Astrocyte (in vitro differentiated cells and primary cell): Measurements from ENCODE around the gene GUCY2D. TPM values are rescaled to one million over a fixed set of nuclear protein-coding genes. Genes with fewer than 3 reads are reported as not detected.

ENCODE experiments used
- DNase-seq: peaks from one replicate; pipeline ENCODE4 v3.0.0-alpha.2; 2010; ENCODE audit warnings: low read depth
- FAIRE-seq: peaks from 2 replicates; lab custom pipeline; 2011; peaks lifted over from hg19 to GRCh38; lab: Jason Lieb, UNC
- H2AFZ ChIP-seq: 2 replicates; pipeline ENCODE4 v1.6.0; 2012; ENCODE audit warnings: low read depth, low read length, inconsistent platforms
- H3K27ac ChIP-seq: 2 replicates; pipeline ENCODE4 v1.5.1; 2011; ENCODE audit warnings: low read depth, low read length, inconsistent platforms
- H3K27me3 ChIP-seq: 2 replicates; pipeline ENCODE4 v1.6.0; 2011; ENCODE audit warnings: low read length, inconsistent platforms; ENCODE audit not compliant: insufficient read depth
- H3K36me3 ChIP-seq: 2 replicates; pipeline ENCODE4 v1.5.1; 2011; ENCODE audit warnings: low read length, inconsistent platforms; ENCODE audit not compliant: insufficient read depth
- H3K4me1 ChIP-seq: 2 replicates; pipeline ENCODE4 v1.5.1; 2011; ENCODE audit warnings: low read length, inconsistent platforms; ENCODE audit not compliant: insufficient read depth
- H3K4me2 ChIP-seq: 2 replicates; pipeline ENCODE4 v1.6.0; 2012; ENCODE audit warnings: low read length, inconsistent platforms
- H3K4me3 ChIP-seq: 2 replicates; pipeline ENCODE4 v1.5.1; 2011; ENCODE audit warnings: low read depth, mild to moderate bottlenecking, low read length, inconsistent platforms; ENCODE audit not compliant: insufficient read depth
- H3K79me2 ChIP-seq: 2 replicates; pipeline ENCODE4 v1.6.0; 2012; ENCODE audit warnings: mild to moderate bottlenecking, low read length, inconsistent platforms; ENCODE audit not compliant: insufficient read depth
- H3K9ac ChIP-seq: 2 replicates; pipeline ENCODE4 v1.6.0; 2012; ENCODE audit warnings: mild to moderate bottlenecking, low read length, inconsistent platforms
- H3K9me3 ChIP-seq: 2 replicates; pipeline ENCODE4 v1.5.1; 2012; ENCODE audit warnings: low read depth, mild to moderate bottlenecking, low read length, inconsistent platforms; ENCODE audit not compliant: insufficient read depth
- H4K20me1 ChIP-seq: 2 replicates; pipeline ENCODE4 v1.6.0; 2012; ENCODE audit warnings: low read length, inconsistent platforms; ENCODE audit not compliant: insufficient read depth
- H3K27ac Mint-ChIP-seq: one replicate; pipeline ENCODE4 v1.8.0; 2021; ENCODE audit warnings: mild to moderate bottlenecking, mixed read lengths; ENCODE audit not compliant: unreplicated experiment
- H3K27me3 Mint-ChIP-seq: one replicate; pipeline ENCODE4 v1.8.0; 2021; ENCODE audit warnings: low read depth, mixed read lengths; ENCODE audit not compliant: unreplicated experiment
- H3K36me3 Mint-ChIP-seq: one replicate; pipeline ENCODE4 v1.8.0; 2021; ENCODE audit warnings: low read depth, mixed read lengths; ENCODE audit not compliant: unreplicated experiment
- H3K4me1 Mint-ChIP-seq: one replicate; pipeline ENCODE4 v1.8.0; 2021; ENCODE audit warnings: low read depth, mixed read lengths; ENCODE audit not compliant: unreplicated experiment
- H3K4me3 Mint-ChIP-seq: one replicate; pipeline ENCODE4 v1.8.0; 2021; ENCODE audit warnings: mild to moderate bottlenecking, moderate library complexity, mixed read lengths; ENCODE audit not compliant: unreplicated experiment
- H3K9me3 Mint-ChIP-seq: one replicate; pipeline ENCODE4 v1.8.0; 2021; ENCODE audit warnings: mild to moderate bottlenecking, mixed read lengths; ENCODE audit not compliant: unreplicated experiment
- EZH2 ChIP-seq: IDR thresholded peaks from 2 replicates; pipeline ENCODE4 v1.6.1; 2012; ENCODE audit warnings: mild to moderate bottlenecking, low read length, inconsistent platforms; ENCODE audit not compliant: insufficient read depth
- total RNA-seq: library from RNA; stranded (reverse); gene quantifications from 2 replicates; pipeline ENCODE4 v1.2.1, GENCODE V29; 2021
- TF ChIP-seq, protein P1 (sequence below): IDR thresholded peaks from 2 replicates; pipeline ENCODE4 v1.5.1; 2011; ENCODE audit warnings: low read depth, mild to moderate bottlenecking, inconsistent platforms, low read length, moderate library complexity; ENCODE audit not compliant: insufficient read depth

Gene GUCY2D
- total RNA-seq, 1 donor from 2014 or later, result not detected

DNA sequence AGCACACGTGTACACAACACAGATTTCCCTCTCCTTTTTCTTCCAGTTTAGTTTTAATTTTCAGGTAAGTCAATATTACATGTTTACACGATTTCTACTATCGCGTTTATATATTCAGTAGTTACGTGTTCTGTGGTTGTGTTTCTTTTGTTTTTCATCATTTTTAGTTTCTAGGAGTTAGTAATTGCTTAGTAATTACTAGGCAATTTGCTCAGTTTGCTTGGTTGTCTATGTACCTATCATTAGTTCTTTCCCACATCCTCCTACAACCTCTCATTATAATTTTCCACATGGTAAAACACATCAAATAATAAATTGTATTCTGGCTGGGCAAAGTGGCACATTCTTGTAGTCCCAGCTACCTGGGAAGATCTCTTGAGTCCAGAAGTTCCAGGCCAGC is 24.6 kb upstream of the GUCY2D start:
- FAIRE-seq (no peak), DNase-seq (no peak)
- Histone ChIP-seq H3K9me3 (peaks cover 9% of the 10 kb centered on the region), H3K79me2 (no peaks in the 10 kb centered on the region), H3K36me3 (no peaks in the 10 kb centered on the region), H3K27ac (no peak overlapping the region), H3K4me3 (no peak overlapping the region), H3K4me1 (peaks cover 13% of the 10 kb centered on the region), H3K27me3 (no peaks in the 10 kb centered on the region), H3K9ac (no peak overlapping the region), H3K4me2 (no peak overlapping the region), H4K20me1 (no peaks in the 10 kb centered on the region), H2AFZ (no peak overlapping the region)
- Mint-ChIP-seq H3K4me3 (no peak overlapping the region), H3K9me3 (peaks cover 20% of the 10 kb centered on the region), H3K36me3 (peaks cover 5% of the 10 kb centered on the region), H3K4me1 (peaks cover 12% of the 10 kb centered on the region), H3K27me3 (peaks cover 12% of the 10 kb centered on the region), H3K27ac (no peak overlapping the region)
- TF ChIP-seq EZH2, result no peak
- TF ChIP-seq, protein P1, sequence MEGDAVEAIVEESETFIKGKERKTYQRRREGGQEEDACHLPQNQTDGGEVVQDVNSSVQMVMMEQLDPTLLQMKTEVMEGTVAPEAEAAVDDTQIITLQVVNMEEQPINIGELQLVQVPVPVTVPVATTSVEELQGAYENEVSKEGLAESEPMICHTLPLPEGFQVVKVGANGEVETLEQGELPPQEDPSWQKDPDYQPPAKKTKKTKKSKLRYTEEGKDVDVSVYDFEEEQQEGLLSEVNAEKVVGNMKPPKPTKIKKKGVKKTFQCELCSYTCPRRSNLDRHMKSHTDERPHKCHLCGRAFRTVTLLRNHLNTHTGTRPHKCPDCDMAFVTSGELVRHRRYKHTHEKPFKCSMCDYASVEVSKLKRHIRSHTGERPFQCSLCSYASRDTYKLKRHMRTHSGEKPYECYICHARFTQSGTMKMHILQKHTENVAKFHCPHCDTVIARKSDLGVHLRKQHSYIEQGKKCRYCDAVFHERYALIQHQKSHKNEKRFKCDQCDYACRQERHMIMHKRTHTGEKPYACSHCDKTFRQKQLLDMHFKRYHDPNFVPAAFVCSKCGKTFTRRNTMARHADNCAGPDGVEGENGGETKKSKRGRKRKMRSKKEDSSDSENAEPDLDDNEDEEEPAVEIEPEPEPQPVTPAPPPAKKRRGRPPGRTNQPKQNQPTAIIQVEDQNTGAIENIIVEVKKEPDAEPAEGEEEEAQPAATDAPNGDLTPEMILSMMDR, result no peak

DNA sequence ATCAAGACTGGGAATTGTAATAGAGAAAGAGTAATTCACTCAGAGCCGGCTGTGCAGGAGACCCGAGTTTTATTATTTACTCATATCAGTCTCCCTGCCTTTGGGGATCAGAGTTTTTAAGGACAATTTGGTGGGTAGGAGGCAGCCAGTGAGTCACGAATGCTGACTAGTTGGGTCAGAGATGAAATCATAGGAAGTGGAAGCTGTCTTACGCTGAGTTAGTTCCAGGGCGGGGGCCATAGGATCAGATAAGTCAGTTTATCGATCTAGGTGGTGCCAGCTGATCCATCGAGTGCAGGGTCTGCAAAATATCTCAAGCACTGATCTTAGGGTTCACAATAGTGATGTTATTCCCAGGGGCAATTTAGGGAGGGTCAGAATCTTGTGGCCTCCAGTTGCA is 20.2 kb upstream of the GUCY2D start:
- Histone ChIP-seq H3K4me1 (peaks cover 14% of the 10 kb centered on the region), H3K4me2 (peak overlapping the region; percentile 76), H3K79me2 (no peaks in the 10 kb centered on the region), H4K20me1 (no peaks in the 10 kb centered on the region), H3K9me3 (no peaks in the 10 kb centered on the region), H3K9ac (peak overlapping the region; percentile 6), H3K36me3 (no peaks in the 10 kb centered on the region), H3K4me3 (peak overlapping the region; percentile 24), H3K27ac (peak overlapping the region; percentile 39), H2AFZ (peak overlapping the region; percentile 35), H3K27me3 (no peaks in the 10 kb centered on the region)
- FAIRE-seq (no peak), DNase-seq (peak; percentile 69)
- Mint-ChIP-seq H3K4me1 (peaks cover 13% of the 10 kb centered on the region), H3K27me3 (peaks cover 7% of the 10 kb centered on the region), H3K27ac (no peak overlapping the region), H3K4me3 (no peak overlapping the region), H3K9me3 (peaks cover 1% of the 10 kb centered on the region), H3K36me3 (no peaks in the 10 kb centered on the region)
- TF ChIP-seq EZH2, result no peak
- TF ChIP-seq, protein P1, result no peak

DNA sequence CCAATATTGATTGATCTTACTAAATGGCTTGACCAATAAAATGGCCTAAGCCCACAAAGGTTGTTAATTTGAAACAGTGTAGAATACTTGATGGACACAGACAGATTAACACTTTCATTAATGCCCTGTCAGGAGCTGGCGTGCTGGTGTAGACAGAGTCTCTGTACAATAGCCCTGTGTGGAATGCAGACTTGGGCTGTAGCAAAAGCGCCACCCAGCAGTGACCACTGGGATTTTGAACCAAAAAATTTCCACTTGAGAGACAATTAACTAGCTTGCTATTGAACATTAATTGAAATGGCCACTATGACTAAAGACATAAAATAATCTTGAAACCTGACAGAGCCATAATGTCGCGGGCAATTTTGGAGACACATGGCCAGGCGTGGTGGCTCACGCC is 19.7 kb upstream of the GUCY2D start:
- H3K4me1 ChIP-seq, result peaks cover 16% of the 10 kb centered on the region
- H3K9me3 Mint-ChIP-seq, result no peaks in the 10 kb centered on the region
- H3K27ac Mint-ChIP-seq, result peak overlapping the region; percentile 41
- peak overlapping the region; percentile 6 for H3K9ac ChIP-seq
- H3K36me3 Mint-ChIP-seq, result no peaks in the 10 kb centered on the region
- peak overlapping the region; percentile 24 for H3K4me3 ChIP-seq
- TF ChIP-seq, protein P1, result no peak
- TF ChIP-seq EZH2, result no peak
- DNase-seq (peak; percentile 22), FAIRE-seq (no peak)
- no peaks in the 10 kb centered on the region for H3K36me3 ChIP-seq
- no peaks in the 10 kb centered on the region for H3K9me3 ChIP-seq
- peak overlapping the region; percentile 39 for H3K27ac ChIP-seq
- H3K79me2 ChIP-seq, result no peaks in the 10 kb centered on the region
- H2AFZ ChIP-seq, result peak overlapping the region; percentile 35
- peaks cover 14% of the 10 kb centered on the region for H3K4me1 Mint-ChIP-seq
- H3K4me2 ChIP-seq, result peak overlapping the region; percentile 76
- H3K27me3 ChIP-seq, result no peaks in the 10 kb centered on the region
- no peaks in the 10 kb centered on the region for H4K20me1 ChIP-seq
- H3K4me3 Mint-ChIP-seq, result no peak overlapping the region
- H3K27me3 Mint-ChIP-seq, result peaks cover 12% of the 10 kb centered on the region
